Hematopoietic multipotent progenitor cell treated with erythropoietin and hydrocortisone succinate and interleukin-3 and kit ligand, for 17 days (in vitro differentiated cells): ENCODE data around the gene GSC2.
"Not testable (repeated sequence)": the region's sequence is repeated elsewhere in the genome, so short reads cannot be mapped to it uniquely, and the experiment has no call there.

Experiments
- DNase-seq: peaks from one replicate; pipeline ENCODE4 v3.0.0-alpha.2; 2015; ENCODE audit warnings: low spot score

GSC2 gene

DNA sequence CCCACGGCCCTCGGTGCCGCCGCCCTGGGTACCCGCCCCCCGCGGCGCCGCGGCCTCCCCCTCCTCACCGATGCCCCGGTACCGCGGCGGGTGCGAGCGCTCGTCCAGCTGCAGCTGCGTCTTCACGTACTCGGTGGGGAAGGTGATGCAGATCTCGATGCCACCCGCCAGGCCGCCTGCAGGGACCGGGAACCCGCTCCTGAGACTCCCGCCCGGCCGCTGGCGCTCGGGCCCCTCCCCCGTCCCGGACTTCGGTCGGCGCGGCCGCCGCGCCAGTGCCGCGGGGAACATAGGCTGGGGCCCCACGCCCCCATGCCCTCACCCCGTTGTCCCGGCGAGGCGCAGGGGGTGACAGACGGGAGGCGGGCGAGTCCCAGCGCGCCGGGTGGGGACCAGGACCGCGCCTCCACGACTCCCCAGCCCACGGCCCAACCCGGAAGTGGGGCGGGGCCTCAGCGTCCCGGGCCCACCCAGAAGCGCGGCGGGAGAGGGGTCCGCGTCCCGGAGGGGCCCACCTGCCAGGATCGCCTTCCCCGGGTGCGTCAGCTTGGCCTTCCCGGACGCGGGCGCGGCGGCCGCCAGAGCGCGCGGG is 28.1 kb upstream of the GSC2 start:
- DNase-seq: no peak

- DNase-seq: no peak
Measured at GRCh38 chr22:19177164-19178064, 27.3 kb upstream of the GSC2 start.

DNA sequence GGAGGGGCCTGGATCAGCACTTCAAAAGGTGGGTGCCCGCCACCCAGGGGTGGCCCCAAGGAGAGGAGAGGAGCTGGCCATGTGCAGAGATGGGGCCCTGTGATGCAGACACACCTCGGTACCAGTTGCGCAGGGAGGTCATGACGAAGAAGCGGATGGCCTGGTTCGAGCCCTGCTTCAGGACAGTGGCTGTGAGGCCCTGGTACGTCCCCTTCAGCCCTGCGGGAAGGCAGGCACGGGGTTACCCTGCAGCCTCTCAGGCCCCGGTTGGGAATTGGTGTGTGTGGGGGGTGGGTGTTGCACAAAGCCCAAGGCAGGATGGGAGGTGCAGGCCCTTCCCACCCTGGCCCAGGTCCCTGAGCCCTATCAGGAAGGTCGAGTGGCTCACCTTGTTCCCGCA is 26.6 kb upstream of the GSC2 start:
- DNase-seq: no peak

- no peak for DNase-seq
Measured at GRCh38 chr22:19176175-19176643, 26.1 kb upstream of the GSC2 start.

DNA sequence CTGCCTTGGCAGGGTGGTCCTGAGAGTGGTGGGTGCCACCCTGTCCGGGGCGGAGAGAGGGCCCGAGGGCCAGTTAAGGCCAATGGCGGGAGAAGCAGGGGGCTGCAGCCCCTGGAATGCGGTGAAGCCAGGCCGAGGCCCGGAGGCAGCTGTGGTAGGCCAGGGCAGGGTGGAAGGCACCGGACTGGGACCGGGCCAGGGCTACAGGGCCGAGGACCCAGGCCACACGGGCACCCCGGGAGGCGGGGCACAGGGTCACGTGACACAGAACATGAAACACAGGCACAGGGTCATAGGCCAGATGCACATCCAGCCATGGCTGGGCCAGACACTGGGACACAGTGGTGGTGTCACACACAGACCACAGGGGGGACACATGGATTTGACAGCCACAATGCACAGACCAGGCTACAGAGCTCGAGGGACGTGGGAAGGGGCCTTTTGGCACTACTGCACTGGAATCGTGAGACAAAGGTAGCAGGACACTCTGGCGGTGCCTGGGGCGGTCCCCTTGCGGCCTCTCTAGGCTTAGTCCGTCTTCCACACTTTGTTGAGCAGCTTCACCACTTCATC is 25.6 kb upstream of the GSC2 start:
- no peak for DNase-seq

DNA sequence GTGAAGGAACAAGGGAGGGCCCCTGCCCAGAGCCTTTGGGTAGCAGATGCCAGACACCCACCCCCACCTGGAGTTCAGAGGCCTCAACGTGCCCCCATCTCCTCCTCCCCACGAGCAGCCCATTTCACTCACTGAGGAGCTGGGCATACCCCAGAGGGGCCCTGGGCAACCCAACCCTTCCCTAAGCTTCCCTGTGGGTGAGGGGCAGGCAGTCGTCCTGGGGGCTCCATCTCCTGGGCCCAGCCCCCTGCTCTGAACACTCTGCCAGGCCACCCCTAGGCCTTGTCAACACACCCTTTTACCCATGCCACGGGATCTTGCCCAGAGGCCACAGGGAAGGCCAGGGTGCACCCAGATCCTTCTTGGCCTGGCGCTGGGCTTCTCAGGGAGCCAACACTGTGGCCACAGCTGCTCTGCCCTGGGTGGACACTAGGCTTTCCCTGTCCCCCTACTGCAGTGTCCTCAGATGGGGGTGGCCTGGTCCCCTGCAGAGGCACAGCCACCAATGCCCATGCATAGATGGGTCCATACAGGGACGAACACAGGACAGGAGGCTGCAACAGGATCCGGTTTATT is 25.0 kb upstream of the GSC2 start:
- DNase-seq: no peak

GRCh38 chr22:19174106-19175025 is 24.3 kb upstream of the GSC2 start:
- no peak for DNase-seq

GRCh38 chr22:19173047-19174035 is 23.2 kb upstream of the GSC2 start:
- DNase-seq: no peak

- no peak for DNase-seq
Measured at GRCh38 chr22:19172213-19173046, 22.3 kb upstream of the GSC2 start.

DNA sequence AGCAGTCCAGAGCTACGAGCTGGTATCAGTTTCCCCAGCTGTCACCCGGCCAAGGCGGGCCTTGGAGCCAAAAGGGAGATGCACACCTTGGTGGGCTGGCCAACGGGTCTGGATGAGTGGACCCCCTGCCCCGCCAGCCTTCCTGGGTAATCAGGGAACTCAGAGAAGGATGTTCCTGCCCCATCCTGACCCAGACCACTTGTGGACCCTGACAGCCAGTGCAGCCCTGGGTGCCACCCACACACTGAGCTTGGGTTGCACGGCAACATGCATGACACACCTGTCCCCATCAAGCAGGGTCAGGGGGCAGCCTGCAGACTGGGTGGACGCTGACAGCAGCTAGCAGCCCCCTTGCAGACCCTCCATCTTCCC is 19.8 kb upstream of the GSC2 start:
- DNase-seq: no peak

- no peak for DNase-seq
Measured at GRCh38 chr22:19169002-19169946, 19.2 kb upstream of the GSC2 start.

- DNase-seq: no peak
Measured at GRCh38 chr22:19168088-19168890, 18.2 kb upstream of the GSC2 start.

DNA sequence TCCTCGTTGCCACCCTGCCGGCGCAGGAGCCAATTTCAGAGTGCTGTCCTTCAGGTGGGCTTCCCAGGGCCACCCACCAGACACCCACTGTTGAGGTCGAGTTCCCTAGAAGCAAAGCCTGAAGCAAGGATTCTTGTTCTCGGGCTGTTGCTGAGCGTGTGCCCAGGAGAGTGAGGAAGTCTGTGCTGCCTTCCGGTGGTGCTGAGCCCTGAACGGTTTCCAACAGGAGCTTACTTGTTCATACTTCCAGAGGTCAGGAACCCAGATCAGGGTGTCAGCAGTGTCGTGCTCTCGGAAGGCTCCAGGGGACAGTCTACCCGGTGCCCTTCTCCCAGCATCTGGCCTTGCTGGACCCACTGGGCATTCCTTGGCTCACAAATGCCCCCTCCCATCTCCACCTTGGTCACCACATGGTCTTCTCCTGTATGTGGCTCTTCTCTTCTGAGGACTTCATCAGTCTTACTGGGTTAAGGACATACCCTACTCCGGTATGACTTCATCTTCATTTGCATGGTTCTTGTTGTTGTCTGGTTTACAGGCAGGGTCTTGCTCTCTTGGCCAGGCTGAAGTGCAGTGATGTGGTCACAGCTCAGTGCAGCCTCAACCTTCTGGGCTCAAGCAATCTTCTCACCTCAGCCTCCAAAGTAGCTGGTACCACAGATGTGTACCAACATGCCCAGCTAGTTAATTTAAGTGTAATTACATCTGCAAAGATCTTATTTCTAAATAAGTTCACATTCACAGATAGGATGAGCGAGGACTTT is 17.2 kb upstream of the GSC2 start:
- no peak for DNase-seq

GRCh38 chr22:19166421-19166820 is 16.3 kb upstream of the GSC2 start:
- DNase-seq: no peak

DNA sequence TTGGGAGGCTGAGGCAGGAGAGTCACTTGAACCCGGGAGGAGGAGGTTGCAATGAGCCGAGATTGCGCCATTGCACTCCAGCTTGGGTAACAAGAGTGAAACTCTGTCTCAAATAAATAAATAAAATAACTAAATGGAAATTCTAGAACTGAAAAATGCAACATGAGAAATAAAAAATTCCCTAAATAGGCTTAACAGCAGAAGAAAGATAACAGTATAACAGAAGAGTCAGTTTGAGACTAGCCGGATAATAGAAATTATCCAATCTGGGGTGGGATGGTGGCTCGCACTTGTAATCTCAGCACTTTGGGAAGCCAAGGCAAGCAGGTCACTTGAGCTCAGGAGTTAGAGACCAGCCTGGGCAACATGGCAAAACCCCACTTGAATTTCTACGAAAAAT is 14.3 kb upstream of the GSC2 start:
- no peak for DNase-seq

- not testable (repeated sequence) for DNase-seq
Measured at GRCh38 chr22:19158649-19159048, 8.6 kb upstream of the GSC2 start.

DNA sequence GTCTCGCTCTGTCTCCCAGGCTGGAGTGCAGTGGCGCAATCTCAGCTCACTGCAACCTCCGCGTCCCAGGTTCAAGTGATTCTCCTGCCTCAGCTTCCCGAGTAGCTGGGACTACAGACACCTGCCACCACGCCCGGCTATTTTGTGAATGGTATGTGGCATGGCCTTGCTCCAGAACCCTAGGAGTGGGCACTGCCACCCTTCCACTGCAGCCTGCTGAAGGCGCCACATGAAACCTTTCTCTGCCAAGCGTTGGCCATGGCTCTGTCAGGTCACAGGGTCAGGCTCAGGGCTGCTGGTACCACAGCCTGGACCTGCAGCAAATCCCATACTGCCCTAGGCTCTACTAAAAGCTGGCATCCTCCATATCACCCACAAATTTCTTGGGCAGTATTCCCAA is 6.0 kb upstream of the GSC2 start:
- not testable (repeated sequence) for DNase-seq
